HCT116 (cell line): ENCODE results near the gene DDX24. TPM values are rescaled to one million over a fixed set of nuclear protein-coding genes. Genes with fewer than 3 reads are reported as not detected.
A peak's percentile ranks its signal among the peaks of the same experiment; 100 is the strongest.

Source experiments
- ATAC-seq: fragments of 200-7000 bp; cut with Tn5 transposase; 2 replicates; pipeline ENCODE4 v1.9.1; 2020; ENCODE audit warnings: mild to moderate bottlenecking, moderate library complexity
- BruUV-seq: library from RNA; stranded (reverse); fragments of 400-500 nt; replicated peaks from 2 replicates; lab custom pipeline; 2021; lab: Mats Ljungman, UMichigan
- CTCF ChIA-PET: fragments of 300-600 bp; sonication (Branson Sonifier 250); formaldehyde crosslinking; loops from one replicate; lab custom pipeline; 2021; ENCODE audit warnings: antibody characterized with exemption; lab: Charles Lee
- POLR2A ChIA-PET: fragments of 300-600, 350-600 bp; sonication (Branson Sonifier 250); formaldehyde crosslinking; loops from one replicate; lab custom pipeline; 2021; ENCODE audit warnings: antibody characterized with exemption; lab: Charles Lee
- RAD21 ChIA-PET, 2 experiments: fragments of 300-600 bp; sonication (Branson Sonifier 250); formaldehyde crosslinking; loops; one replicate each; lab custom pipeline; 2023; ENCODE audit warnings: low total read pairs in 2 of 2; ENCODE audit not compliant: uncharacterized antibody in 2 of 2, unreplicated experiment in 2 of 2, low non-redundant PET in 1 of 2; lab: Charles Lee
- DNase-seq: peaks from one replicate; pipeline ENCODE4 v3.0.0-alpha.2; 2010; ENCODE audit warnings: low read depth, low spot score
- H2AFZ ChIP-seq: fragments of 200-600 bp; shearing (Covaris generic), sonication (generic); 2 replicates; pipeline ENCODE4 v1.6.1; 2017; ENCODE audit warnings: low read depth, mixed run types, mixed read lengths, antibody characterized with exemption, low read length; ENCODE audit not compliant: poor library complexity, severe bottlenecking
- H3K27ac ChIP-seq: 2 replicates; pipeline ENCODE4 v1.5.1; 2012; ENCODE audit warnings: low read depth, low read length
- H3K27me3 ChIP-seq: fragments of 200-600 bp; sonication (generic); 2 replicates; pipeline ENCODE4 v1.6.1; 2016; ENCODE audit warnings: mixed run types, low read length, mixed read lengths; ENCODE audit not compliant: insufficient read depth
- H3K36me3 ChIP-seq, 2 experiments: fragments of 200-500 bp in 1 of 2; fragments of 200-600 bp in 1 of 2; sonication (Bioruptor generic) in 1 of 2; sonication (generic) in 1 of 2; 2 replicates each; pipeline versions ENCODE4 v1.5.1 to v1.6.1; 2014 to 2016; ENCODE audit warnings: low read length in 2 of 2, inconsistent platforms in 1 of 2, mixed read lengths in 1 of 2, mixed run types in 1 of 2; ENCODE audit not compliant: insufficient read depth in 2 of 2, control insufficient read depth in 1 of 2
- H3K4me1 ChIP-seq, 2 experiments: fragments of 200-600 bp in 1 of 2; sonication (generic) in 1 of 2; 2 replicates each; pipeline versions ENCODE4 v1.5.1 to v1.6.1; 2012 to 2017; ENCODE audit warnings: low read length in 2 of 2, inconsistent platforms in 1 of 2, mild to moderate bottlenecking in 1 of 2, mixed read lengths in 1 of 2, mixed run types in 1 of 2, moderate library complexity in 1 of 2; ENCODE audit not compliant: insufficient read depth in 2 of 2, control insufficient read depth in 1 of 2
- H3K4me2 ChIP-seq: fragments of 200-600 bp; sonication (generic); 2 replicates; pipeline ENCODE4 v1.6.1; 2017; ENCODE audit warnings: mixed run types, low read length, mixed read lengths
- H3K4me3 ChIP-seq, 2 experiments: fragments of 200-600 bp in 1 of 2; sonication (generic) in 1 of 2; replicated peaks in 1 of 2; 2 replicates each; pipeline ENCODE4 v1.5.1; 2011 to 2016; ENCODE audit warnings: low read length in 2 of 2, control low read depth in 1 of 2, low read depth in 1 of 2, mild to moderate bottlenecking in 1 of 2, mixed read lengths in 1 of 2, mixed run types in 1 of 2
- H3K79me2 ChIP-seq: fragments of 200-600 bp; sonication (generic); 2 replicates; pipeline ENCODE4 v1.6.1; 2017; ENCODE audit warnings: mild to moderate bottlenecking, mixed run types, low read length, moderate library complexity, mixed read lengths; ENCODE audit not compliant: insufficient read depth
- H3K9ac ChIP-seq: fragments of 200-600 bp; sonication (generic); 2 replicates; pipeline ENCODE4 v1.6.1; 2016; ENCODE audit warnings: low read length, mixed read lengths
- H3K9me2 ChIP-seq: fragments of 200-600 bp; sonication (generic), shearing (Covaris generic); 2 replicates; pipeline ENCODE4 v1.6.1; 2017; ENCODE audit warnings: mixed run types, mild to moderate bottlenecking, moderate library complexity; ENCODE audit not compliant: insufficient read depth
- H3K9me3 ChIP-seq, 2 experiments: fragments of 200-500 bp in 1 of 2; fragments of 200-600 bp in 1 of 2; sonication (Bioruptor generic) in 1 of 2; sonication (generic) in 1 of 2; 2 replicates each; pipeline ENCODE4 v1.6.1; 2014 to 2017; ENCODE audit warnings: low read length in 2 of 2, mixed read lengths in 2 of 2, inconsistent platforms in 1 of 2, low read depth in 1 of 2, mild to moderate bottlenecking in 1 of 2, mixed run types in 1 of 2, moderate library complexity in 1 of 2; ENCODE audit not compliant: control insufficient read depth in 1 of 2, insufficient read depth in 1 of 2
- H4K20me1 ChIP-seq: fragments of 200-600 bp; sonication (generic), shearing (Covaris generic); 2 replicates; pipeline ENCODE4 v1.6.1; 2017; ENCODE audit warnings: mixed run types, mild to moderate bottlenecking, moderate library complexity; ENCODE audit not compliant: insufficient read depth
- CTCF ChIP-seq, 3 experiments: fragments of 200-600 bp in 1 of 3; sonication (generic) in 1 of 3; IDR thresholded peaks in 2 of 3; conservative IDR thresholded peaks in 1 of 3; 2 replicates each; pipeline ENCODE4 v1.5.1; 2012 to 2017; ENCODE audit warnings: low read depth in 2 of 3, low read length in 2 of 3, antibody characterized with exemption in 1 of 3, borderline replicate concordance in 1 of 3, control low read depth in 1 of 3, mild to moderate bottlenecking in 1 of 3, mixed read lengths in 1 of 3, mixed run types in 1 of 3, moderate library complexity in 1 of 3; ENCODE audit not compliant: insufficient read depth in 1 of 3
- POLR2AphosphoS5 ChIP-seq: IDR thresholded peaks from 2 replicates; pipeline ENCODE4 v1.6.1; 2011; ENCODE audit warnings: mild to moderate bottlenecking, low read depth, low read length, moderate library complexity
- RAD21 ChIP-seq: IDR thresholded peaks from 2 replicates; pipeline ENCODE4 v1.6.1; 2012; ENCODE audit warnings: low read depth, mild to moderate bottlenecking
- intact Hi-C: fragments of 100-400 bp; cut with micrococcal nuclease; formaldehyde crosslinking; loops from 2 replicates; pipeline ENCODE4 v1.10.0; 2022
- total RNA-seq: library from RNA; stranded (reverse); gene quantifications from one replicate; pipeline ENCODE4 v1.2.1, GENCODE V29; 2021; ENCODE audit not compliant: unreplicated experiment
- TF ChIP-seq, protein P1 (sequence below): IDR thresholded peaks from 2 replicates; pipeline ENCODE4 v1.6.1; 2012; ENCODE audit warnings: low read depth

Gene DDX24
- total RNA-seq, 1 experiment from 2014 or later, result 169 TPM

DNA sequence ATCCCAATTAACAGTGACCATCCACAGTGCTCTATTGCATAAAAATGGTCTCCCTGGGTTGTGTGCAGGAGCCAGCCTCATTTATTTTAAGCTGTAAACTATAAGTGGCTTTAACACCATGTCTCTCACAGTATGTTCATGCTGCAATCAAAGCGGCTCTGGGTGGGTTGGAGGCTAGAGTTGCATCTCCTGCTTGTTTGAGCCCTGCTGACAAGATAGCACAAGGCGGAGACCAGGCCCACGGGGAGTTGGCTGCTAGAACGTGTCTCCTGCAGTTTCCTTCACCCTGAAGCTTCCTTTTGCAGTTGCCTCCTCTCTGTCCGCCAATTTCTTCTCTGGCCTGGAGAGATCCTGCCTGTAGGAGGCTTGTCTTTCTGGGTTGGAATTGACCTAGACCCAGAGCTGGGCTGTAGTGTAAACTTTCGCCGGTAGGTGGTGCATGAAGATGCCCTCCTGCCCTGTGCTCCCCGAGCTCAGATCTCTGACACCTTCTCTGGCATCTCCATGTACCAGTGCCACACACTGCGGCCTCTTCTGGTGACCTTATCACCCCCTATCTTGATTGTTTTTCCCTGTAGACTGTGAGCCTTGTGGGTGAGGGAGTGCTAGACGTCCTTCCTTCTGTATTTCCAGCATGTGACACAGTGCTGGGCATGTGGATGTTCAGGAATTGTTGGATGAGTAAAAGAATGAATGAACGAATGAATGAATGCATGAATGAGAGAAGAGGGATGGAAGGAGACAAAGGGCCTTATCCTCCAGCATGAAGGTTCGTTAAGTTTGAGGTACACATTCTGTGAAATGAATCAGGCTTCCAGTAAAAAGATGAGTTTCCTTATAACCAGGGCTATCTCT is 44.5 kb downstream of the DDX24 start:
- H3K4me2 ChIP-seq, result no peak overlapping the region
- H3K9me2 ChIP-seq, result no peaks in the 10 kb centered on the region
- ATAC-seq (peak; percentile 99), DNase-seq (peak; percentile 64)
- intact Hi-C loops, result loop anchor here (2.0 kb wide), 1 partner anchor 100 kb away; no protein-coding TSS in a partner anchor
- POLR2A ChIA-PET, result no interaction called here
- TF ChIP-seq, protein P1, sequence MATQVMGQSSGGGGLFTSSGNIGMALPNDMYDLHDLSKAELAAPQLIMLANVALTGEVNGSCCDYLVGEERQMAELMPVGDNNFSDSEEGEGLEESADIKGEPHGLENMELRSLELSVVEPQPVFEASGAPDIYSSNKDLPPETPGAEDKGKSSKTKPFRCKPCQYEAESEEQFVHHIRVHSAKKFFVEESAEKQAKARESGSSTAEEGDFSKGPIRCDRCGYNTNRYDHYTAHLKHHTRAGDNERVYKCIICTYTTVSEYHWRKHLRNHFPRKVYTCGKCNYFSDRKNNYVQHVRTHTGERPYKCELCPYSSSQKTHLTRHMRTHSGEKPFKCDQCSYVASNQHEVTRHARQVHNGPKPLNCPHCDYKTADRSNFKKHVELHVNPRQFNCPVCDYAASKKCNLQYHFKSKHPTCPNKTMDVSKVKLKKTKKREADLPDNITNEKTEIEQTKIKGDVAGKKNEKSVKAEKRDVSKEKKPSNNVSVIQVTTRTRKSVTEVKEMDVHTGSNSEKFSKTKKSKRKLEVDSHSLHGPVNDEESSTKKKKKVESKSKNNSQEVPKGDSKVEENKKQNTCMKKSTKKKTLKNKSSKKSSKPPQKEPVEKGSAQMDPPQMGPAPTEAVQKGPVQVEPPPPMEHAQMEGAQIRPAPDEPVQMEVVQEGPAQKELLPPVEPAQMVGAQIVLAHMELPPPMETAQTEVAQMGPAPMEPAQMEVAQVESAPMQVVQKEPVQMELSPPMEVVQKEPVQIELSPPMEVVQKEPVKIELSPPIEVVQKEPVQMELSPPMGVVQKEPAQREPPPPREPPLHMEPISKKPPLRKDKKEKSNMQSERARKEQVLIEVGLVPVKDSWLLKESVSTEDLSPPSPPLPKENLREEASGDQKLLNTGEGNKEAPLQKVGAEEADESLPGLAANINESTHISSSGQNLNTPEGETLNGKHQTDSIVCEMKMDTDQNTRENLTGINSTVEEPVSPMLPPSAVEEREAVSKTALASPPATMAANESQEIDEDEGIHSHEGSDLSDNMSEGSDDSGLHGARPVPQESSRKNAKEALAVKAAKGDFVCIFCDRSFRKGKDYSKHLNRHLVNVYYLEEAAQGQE, result no peak
- TF ChIP-seq CTCF (IDR thresholded peaks at IDR 0.05 in 2 of 3, conservative IDR thresholded peaks at IDR 0.05 in 1 of 3; ENCODE audit: borderline replicate concordance in 1 of 3, insufficient read depth in 1 of 3, low read depth in 2 of 3, low read length in 2 of 3), result peak; percentile 88 to 90 (median 90)
- TF ChIP-seq POLR2AphosphoS5, result no peak
- TF ChIP-seq RAD21, result peak; percentile 72
- BruUV-seq, result no TSS peak
- H3K27ac ChIP-seq, result no peak overlapping the region
- CTCF ChIA-PET, result interaction anchor here (0.9 to 2.8 kb wide), 12 partner anchors 9 to 450 kb away, joined by 3 to 19 read pairs (median 4); partner anchors contain the start of gene OTUB2
- no peaks in the 10 kb centered on the region for H4K20me1 ChIP-seq
- no peaks in the 10 kb centered on the region for H3K79me2 ChIP-seq
- H3K27me3 ChIP-seq, result no peaks in the 10 kb centered on the region
- H3K4me1 ChIP-seq, result peaks cover 3 to 15% of the 10 kb centered on the region in 2 experiments; a peak in 3 of 4 replicates
- H3K36me3 ChIP-seq, result no peaks in the 10 kb centered on the region
- H3K9me3 ChIP-seq, result peaks cover 0 to 4% of the 10 kb centered on the region in 2 experiments; a peak in 1 of 4 replicates
- RAD21 ChIA-PET, result interaction anchor here (0.6 to 1.5 kb wide), 7 partner anchors 8 to 105 kb away, joined by 3 to 9 read pairs (median 4); no protein-coding TSS in a partner anchor
- H3K9ac ChIP-seq, result no peak overlapping the region
- no peak overlapping the region for H3K4me3 ChIP-seq
- no peak overlapping the region for H2AFZ ChIP-seq
